Measurements from ENCODE around the gene ZNF287.
"Not testable (repeated sequence)": the region's sequence is repeated elsewhere in the genome, so short reads cannot be mapped to it uniquely, and the experiment has no call there.

The ZNF287 gene

DNA sequence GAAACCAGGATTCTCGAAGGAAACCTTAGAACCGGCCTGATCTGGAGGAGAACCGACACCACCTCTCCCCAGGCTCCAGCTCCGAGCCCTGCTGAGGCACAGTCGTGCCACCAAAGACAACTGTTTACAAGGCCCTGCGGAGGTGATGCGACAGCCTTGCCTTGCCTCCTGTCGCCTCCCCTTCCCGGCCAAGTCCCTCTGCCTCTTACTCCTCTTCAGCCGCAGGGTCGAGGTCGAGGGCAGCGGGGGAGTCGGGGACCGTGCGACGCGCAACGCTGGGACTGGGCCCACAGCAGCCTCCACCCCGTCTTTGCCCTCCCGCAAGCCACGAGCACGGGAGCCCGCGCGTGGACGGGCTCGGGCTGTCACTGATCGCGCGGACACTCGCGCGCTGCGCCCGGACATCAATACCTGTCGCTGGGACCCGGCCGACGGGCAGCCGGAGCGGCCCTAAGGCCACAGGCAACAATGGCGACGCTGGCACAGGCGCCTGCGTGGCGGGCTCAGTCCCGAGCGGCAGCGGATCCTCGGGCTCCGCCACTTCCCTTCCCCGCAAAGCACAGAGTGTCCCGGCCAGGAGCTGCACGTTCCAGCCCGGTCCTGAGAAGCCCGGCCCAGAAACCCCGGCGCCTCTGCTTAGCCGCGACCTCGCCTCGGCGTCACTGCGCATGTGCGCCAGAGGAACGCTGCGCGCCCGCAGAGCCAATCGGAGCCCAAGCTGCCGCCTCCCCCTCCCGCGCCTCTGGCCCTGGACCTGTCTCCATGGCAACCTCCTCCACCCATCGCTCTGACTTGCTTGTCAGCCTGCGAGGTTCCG lies at the start of gene ZNF287:
Gene ZNF287, minus strand, starts transcription at position 664 of the 817 bp plus-strand sequence. CDS start 1,473 bp downstream, outside the sequence.
- peak; percentile 77 to 88 for DNase-seq (ENCODE audit: low read depth in 2 of 2, low spot score in 1 of 2)

DNA sequence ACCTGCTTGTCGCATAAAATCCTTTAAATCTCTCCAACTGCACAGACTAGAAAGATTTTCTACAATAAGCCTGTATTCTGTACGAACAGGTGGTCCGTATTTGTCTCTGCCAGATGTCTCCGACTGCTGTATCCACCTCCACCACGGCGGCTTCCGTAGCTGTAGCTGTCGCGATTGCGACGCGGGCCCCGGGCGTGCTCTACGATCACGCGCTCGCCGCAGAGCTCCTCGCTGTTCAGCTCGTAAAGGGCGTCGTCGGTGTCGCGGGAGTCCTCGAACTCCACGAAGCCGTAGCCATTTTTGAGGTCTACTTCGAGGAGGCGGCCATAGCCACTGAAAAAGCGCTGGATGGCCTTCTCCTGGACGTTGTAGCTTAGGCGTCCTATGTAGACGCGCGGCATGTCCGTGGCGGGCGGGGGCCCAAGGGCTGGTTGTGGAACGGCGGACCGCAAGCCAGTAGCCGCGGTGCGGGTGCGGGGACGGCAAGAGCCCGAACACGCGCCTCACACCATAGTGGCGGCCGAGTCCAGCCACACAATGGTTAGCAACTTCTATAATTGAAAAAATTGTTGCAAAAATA lies 48.6 kb upstream of the ZNF287 start:
- no peak for DNase-seq (ENCODE audit: low read depth in 2 of 2, low spot score in 1 of 2)

DNA sequence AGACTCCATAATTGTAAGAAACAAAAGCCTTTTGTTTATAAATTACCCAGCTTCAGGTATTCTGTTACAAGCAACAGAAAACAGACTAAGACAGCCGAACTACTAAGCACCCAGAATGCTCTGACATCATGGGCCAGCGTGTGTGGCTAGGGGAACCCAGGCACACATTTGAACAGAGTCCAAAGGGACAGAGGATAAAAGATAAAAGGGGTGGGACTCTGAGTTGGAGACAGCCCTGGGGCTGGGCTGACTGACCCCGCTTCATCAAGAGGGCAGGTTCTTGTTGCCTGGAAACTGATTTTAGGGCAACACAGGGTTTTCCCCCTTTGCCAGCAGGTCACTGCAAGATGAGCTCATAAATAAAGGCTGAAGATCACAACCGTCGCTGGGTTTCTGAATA lies 30.5 kb upstream of the ZNF287 start:
- no peak for DNase-seq (ENCODE audit: low read depth in 2 of 2, low spot score in 1 of 2)

DNA sequence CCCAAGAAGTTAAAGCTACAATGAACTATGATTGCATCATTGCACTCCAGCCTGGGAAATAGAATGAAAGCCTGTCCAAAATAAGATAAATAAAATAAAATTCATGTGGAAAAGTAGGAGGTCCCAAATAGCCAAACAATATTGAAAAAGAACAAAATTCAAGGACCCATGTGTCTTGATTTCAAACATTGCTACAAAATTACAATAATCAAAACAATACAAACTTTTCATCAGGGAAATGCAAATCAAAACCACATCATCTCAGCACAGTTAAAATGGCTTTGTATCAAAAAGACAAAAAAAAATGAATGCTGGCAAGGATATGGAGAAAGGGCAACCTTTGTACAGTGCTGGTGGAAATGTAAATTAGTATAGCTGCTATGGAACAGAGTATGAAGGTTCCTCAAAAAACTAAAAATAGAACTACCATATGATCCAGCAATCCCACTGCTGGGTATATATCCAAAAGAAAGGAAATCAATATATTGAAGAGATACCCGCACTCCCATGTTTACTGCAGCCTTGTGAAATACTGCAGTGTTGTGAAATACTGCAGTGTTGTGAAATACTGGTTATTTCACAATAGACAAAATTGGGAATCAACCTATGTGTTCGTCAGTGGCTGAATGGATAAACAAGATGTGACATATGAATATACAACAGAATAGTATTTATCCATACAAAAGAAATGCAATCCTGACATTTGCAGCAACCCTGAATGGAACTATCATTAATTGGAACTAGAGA lies 24.5 kb upstream of the ZNF287 start:
- no peak for DNase-seq (ENCODE audit: low read depth in 2 of 2, low spot score in 1 of 2)

DNA sequence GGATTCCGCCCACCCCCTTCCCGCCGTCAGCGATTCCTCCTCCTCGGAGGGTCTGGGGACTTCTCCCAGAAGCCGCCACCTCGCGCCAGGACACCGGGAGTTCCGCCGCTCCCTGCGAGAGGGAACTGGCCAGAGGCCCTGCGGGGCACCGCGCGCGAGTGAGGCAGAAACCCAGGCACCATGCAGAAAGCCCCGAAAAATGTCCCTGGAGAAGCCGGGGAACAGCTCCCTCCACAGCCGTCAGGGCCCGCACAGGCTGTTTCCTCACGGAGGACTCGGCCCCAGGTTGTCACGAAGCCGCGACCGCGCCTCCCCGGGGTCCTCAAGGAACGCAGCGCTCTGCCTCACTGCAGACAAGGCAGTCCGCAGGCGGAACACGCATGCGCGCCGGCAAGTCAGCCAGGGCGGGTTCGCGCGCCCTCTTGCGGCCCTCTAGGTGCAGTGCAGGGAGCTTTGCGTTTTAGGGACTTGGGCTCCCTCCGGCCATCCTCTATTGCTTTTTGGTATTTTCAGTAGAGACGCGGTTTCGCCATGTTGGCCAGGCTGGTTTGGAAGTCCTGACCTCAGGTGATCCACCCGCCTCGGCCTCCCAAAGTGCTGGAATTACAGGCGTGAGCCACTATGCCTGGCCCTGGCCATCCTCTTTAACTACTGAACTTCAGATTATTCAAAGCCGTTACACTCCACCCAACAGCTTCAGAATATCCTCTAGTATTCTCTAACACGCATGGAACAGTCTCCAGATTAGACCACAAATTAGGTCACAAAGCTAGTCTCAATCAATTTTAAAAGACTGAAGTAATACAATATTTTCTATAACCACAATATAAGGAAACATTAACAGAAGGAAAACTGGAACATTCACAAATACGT lies 20.3 kb upstream of the ZNF287 start:
- DNase-seq (ENCODE audit: low read depth in 2 of 2, low spot score in 1 of 2) = peak; percentile 74 to 89

DNA sequence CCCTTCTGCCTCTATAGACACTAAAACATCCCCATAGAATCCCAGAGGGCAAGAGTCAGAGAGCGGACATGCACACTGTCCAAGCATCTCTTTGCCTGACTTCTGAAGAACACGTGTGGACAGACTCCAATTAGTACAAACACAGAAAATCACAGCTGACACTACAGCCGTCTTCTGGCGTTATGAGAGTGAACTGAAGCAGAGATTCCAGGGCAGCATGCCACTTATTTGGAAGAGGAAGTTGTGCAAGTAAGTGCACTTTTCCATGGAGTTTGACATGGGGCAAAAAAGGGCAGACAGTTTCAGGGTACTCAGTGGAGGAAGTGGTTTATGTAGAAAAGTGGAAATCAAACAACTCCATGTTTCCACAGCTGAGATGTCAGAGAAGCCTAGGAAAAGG lies 16.8 kb upstream of the ZNF287 start:
- DNase-seq (ENCODE audit: low read depth in 2 of 2, low spot score in 1 of 2) = no peak

DNA sequence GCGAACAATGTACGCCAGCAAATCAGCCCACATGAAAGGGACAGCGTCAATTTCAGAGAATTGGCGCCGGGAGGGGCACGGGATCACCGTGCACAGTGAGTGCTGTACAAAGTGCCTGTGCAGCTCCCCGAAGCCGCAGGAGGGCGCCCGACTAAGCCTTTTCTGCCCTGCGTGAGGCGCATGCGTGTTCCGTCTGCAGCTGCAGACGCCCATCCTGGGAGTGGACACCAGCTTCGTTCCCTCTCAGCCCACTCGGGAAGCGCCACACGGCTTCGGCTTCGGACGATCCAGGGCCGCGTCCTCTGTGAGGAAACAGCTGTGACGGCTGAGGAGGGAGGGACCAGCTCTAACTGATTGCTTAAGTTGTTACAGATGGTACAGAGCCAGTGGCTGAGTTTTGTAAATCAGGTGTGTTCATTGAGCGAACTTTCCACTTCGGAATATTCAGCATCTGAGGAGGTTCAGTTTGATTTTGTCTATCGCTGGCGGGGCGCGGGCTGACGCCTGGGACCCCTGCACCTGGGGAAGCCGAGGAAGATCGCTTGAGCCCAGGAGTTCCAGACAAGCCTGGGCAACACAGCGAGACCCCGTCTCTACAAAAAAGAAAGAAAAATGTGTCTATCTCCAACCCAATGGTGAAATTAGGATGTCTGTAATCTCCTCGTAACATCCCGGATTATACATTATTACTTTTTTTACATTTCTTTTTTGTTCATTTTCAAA lies 15.4 kb upstream of the ZNF287 start:
- DNase-seq (ENCODE audit: low read depth in 2 of 2, low spot score in 1 of 2) = peak; percentile 79 to 86

DNA sequence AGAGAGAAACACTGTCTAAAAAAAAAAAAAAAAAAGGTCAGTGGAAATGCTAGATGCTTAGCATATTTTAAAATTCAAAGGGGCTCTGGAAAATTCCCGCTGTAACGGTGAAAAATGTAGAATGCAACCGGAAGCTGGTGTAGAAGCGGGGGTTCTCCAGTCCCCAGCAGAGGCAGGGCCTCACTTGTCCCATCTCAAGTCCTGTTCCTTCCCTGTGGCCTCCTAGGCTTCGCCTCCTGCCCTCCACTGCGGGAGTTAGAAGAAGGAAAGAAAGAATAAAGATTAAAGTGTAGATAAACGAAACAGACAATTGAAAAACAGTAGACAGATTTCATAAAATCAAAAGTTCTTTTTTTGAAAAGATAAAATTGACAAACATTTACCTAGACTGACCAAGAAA lies 14.8 kb upstream of the ZNF287 start:
- no peak for DNase-seq (ENCODE audit: low read depth in 2 of 2, low spot score in 1 of 2)

DNA sequence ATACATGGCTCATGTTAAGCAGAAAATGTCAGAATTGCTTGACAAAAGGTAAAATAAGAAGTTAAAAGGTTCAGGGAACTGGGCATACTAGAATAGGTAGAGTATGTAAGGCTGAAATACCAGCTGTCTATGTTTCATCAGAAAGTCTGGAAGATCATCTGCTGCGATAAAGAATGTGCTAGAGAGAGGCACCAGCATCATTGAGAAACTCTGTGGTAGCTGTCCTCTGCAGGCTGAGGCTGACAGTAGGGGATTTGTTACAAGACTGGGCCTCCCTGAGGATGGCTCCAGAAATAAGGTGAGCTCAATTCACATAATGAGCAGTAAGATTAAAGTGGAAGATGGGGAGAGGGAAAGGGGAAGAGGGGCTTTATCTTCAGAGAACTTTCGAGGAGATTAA lies 4.5 kb upstream of the ZNF287 start:
- DNase-seq (ENCODE audit: low read depth in 2 of 2, low spot score in 1 of 2) = no peak

DNA sequence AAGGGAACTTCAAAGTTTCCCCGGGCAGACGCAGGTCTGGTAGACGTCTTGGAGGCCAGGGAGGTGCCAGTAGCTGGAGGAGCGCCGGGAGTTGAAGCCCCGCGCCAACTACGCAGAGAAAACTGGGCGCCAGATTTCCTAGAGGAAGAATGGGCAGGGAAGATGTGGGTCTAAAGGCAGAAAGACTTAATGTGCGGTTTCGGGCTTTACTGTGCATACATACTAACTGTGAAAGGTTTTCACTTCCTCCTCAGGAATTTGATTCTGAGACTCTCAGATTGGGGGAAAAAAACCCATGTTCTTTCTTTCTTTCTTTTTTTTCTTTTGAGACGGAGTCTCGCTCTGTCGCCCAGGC lies 331 bp upstream of the ZNF287 start:
- DNase-seq (ENCODE audit: low read depth in 2 of 2, low spot score in 1 of 2) = no peak

DNA sequence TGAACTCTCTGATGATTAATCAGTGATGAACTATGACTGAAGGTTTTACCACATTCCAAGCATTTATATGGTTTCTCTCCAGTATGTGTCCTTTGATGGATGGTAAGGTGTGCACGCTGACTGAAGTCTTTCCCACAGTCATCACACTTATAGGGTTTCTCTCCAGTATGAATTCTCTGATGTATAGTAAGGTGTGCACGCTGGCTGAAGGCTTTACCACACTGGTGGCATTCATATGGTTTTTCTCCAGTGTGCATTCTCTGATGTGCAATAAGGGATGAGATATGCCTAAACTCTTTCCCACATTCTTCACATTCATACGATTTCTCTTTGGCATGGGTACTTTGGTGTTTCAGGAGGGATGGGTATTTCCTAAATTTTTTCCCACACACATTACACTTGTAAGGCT lies 16.4 kb downstream of the ZNF287 start:
- DNase-seq (ENCODE audit: low read depth in 2 of 2, low spot score in 1 of 2) = no peak

DNA sequence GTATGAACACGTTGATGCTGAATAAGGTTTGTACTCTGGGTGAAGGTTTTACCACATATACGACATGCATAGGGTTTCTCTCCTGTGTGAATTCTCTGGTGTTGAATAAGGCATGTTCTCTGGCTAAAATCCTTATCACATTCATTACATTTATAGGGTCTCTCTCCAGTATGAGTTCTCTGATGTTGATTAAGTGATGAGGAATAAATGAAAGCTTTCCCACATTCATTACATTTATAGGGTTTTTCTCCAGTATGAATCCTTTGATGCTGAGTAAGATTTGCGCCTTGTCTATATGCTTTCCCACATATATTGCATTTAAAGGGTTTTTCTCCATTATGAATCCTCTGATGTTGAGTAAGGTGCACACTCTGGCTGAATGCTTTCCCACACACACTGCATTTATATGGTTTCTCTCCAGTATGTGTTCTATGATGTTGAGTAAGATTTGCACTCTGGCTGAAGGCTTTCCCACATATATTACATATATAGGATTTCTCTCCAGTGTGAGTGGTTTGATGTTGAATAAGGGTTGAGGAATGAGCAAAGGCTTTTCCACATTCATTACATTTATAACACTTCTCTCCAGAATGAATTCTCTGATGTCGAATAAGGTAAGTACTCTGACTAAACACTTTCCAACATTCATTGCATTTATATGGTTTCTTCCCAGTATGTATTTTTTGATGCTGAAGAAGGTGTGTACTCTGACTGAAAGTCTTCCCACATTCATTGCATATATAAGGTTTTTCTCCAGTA lies 16.9 kb downstream of the ZNF287 start:
- no peak for DNase-seq (ENCODE audit: low read depth in 2 of 2, low spot score in 1 of 2)

DNA sequence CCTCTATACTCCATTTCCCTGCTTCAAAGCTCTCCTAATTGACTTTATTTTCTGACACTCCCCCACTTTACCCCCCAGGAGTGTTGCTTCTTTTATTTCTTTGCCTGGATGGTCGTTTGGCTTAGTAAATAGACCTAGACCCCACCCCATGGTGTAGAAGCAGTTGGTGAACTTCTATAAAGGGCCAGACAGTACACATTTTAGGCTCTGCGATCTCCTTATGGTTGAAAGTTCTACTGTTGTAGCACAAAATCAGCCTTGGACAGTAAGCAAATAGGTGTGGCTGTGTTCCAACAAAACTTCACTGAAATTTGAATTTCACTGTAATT lies 31.9 kb downstream of the ZNF287 start:
- no peak for DNase-seq (ENCODE audit: low read depth in 2 of 2, low spot score in 1 of 2)

DNA sequence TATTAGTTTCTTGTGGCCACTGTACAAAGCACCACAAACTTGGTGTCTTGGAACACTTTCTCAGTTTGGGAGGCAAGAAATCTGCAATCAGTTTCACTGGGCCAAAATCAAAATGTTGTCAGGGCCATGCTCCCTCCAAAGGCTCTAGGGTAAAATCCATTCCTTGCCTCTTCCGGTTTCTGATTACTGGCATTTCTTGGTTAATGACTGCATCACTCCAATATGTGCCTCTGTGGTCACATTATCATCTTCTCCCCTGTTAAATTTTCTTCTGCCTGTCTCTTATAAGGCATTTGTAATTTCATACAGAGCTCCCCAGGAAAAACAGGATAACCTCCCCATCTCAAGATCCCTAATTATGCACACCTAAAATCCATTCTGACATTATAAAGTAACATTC lies 34.8 kb downstream of the ZNF287 start:
- no peak for DNase-seq (ENCODE audit: low read depth in 2 of 2, low spot score in 1 of 2)

DNA sequence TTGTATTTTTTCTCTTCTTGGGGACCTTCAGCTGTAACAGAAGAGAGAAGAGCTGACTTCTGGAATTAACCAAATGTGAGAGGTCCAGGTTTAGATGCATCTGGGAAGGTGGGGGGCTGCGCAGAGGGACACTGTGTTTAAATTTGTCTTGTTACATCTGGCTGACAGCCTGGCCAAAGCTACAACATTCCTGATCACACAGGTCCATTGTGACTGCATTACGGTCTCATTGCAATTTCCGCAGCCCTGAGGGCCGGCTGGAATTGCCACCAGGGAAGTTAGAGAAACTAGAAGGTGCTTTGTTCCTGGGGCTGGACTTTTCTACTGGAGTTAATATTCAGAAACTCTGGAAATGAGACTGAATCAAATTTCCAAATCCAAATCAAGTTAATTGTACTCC lies 39.1 kb downstream of the ZNF287 start:
- no peak for DNase-seq (ENCODE audit: low read depth in 2 of 2, low spot score in 1 of 2)

DNA sequence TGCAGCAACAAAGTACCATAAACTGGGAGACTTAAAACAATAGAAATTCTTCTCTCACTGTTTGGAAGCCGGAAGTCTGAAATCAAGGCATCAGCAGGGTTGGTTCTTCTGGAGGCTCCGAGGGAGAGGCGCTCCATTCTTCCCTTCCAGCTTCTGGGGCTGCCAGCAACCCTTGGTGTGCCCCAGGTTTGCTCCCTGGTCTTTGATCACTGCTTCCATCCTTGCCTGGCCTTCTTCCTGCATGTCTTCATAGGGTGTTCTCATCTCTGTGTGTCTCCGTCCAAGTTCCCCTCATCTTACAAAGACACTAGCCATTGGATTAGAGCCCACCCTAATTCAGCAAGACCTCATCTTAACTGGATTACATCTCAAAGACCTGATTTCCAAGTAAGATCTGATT lies 41.7 kb downstream of the ZNF287 start:
- DNase-seq (ENCODE audit: low read depth in 2 of 2, low spot score in 1 of 2) = no peak

DNA sequence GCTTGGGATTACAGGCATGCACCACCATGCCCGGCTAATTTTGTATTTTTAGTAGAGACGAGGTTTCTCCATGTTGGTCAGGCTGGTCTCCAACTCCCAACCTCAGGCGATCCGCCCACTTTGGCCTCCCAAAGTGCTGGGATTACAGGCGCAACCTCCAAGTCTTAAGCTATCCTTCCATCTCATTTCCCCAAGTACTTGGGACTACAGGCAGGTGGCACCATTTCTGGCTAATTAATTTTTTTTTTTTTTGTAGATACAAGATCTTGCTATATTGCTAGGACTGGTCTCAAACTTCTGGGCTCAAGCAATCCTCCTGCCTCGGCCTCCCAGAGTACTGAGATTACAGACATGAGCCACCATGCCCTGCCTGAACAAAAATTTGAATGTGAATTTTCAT lies 43.4 kb downstream of the ZNF287 start:
- DNase-seq (ENCODE audit: low read depth in 2 of 2, low spot score in 1 of 2) = not testable (repeated sequence)

DNA sequence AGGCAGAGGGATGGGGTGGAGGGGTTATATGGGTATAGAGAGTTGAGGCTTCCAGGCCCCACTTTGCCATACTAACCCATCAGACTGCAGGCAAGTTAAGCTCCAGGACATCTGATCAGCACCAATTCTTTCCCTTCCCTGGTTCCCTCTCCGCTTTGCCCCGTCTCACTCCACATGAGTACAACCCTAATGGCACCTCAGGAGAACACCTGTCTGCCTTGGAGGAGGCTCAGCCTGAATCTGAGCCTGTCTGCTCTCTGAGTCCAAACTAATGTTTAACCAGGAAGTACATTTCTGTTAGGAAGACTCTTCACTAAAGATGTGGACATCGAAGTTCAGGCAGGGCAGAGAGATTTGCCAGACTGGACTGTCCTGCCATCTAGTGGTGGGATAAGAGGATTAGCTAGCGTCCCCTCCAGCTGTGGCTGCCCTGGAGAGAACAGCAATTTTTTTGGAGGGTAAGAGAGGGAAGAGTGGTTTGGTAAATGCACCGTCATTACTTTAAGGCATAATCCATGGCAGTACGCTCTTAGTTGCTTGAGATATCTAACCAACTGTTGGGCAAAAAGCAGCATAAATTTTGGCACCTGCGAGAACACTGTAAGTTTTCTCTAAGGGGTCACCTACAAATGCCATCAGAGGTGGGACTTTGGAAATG lies 47.8 kb downstream of the ZNF287 start:
- peak in 1 of 2 donors; percentile 37 for DNase-seq (ENCODE audit: low read depth in 2 of 2, low spot score in 1 of 2)

DNA sequence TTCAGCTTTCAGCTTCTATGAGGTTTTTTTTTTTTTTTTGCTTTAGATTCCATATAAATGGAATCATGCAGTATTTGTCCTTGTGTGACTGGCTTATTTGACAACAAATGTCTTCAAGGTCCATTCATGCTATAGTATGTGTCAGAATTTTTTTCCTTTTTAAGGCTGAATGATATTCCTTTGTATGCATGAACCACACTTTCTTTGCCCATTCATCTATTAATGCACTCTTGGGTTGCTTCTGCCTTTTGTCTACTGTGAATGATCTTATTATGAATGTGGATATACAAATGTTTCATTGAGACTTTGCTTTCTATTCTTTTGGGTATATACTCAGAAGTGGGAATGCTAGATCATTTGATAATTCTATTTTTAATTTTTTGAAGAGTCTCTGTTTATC lies 50.0 kb downstream of the ZNF287 start:
- DNase-seq (ENCODE audit: low read depth in 2 of 2, low spot score in 1 of 2) = no peak

DNA sequence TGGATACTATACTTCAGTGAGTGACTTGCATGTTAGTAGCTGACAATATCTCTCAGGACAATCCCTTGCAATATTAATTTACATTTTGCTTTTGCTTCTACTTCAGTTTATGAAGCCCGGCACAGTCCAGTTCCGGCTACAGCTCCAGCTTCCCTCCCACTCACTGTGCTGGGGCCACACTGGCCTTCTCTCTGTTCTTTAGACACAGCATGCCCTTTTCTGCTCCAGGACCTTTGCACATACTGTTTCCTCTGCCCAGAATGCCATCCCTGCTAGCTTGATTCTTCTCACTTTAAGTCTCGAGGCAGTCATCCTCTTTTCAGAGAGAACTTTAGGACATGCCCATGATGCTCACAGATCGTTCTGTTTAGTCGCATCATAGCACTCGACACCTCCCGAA lies 51.5 kb downstream of the ZNF287 start:
- DNase-seq (ENCODE audit: low read depth in 2 of 2, low spot score in 1 of 2) = no peak

Measured in stimulated activated CD8-positive, alpha-beta memory T cell treated with anti-CD3 and anti-CD28 coated beads, Interleukin-4, amount 100 ng/mL, for 1 hour (primary cell).